CD14-positive monocyte (primary cell): ENCODE data around the gene KIF2A. TPM values are rescaled to one million over a fixed set of nuclear protein-coding genes. Genes with fewer than 3 reads are reported as not detected.

Experiments
- DNase-seq, 3 donors: peaks; one replicate each; pipeline ENCODE4 v3.0.0-alpha.2; 2011 to 2022
- H2AFZ ChIP-seq: 2 replicates; pipeline ENCODE4 v1.6.0; 2012; ENCODE audit warnings: mild to moderate bottlenecking, low read depth, low read length, inconsistent platforms; ENCODE audit not compliant: insufficient read depth, poor library complexity, severe bottlenecking
- H3K27ac ChIP-seq, 2 donors: 1 replicate in 1 of 2; 2 replicates in 1 of 2; pipeline ENCODE4 v1.5.1; 2012 to 2013; ENCODE audit warnings: low read length in 2 of 2, control low read depth in 1 of 2, inconsistent platforms in 1 of 2, low read depth in 1 of 2, mild to moderate bottlenecking in 1 of 2
- H3K27me3 ChIP-seq, 2 donors: one replicate each; pipeline versions ENCODE4 v1.6.0 to v1.6.1; 2011 to 2013; ENCODE audit warnings: low read length in 2 of 2; ENCODE audit not compliant: control insufficient read depth in 2 of 2, insufficient read depth in 2 of 2
- H3K36me3 ChIP-seq, 2 donors: replicated peaks in 1 of 2; 1 replicate in 1 of 2; 2 replicates in 1 of 2; pipeline versions ENCODE4 v1.5.1 to v1.6.1; 2012 to 2013; ENCODE audit warnings: low read length in 2 of 2, control low read depth in 1 of 2, inconsistent platforms in 1 of 2, mild to moderate bottlenecking in 1 of 2; ENCODE audit not compliant: insufficient read depth in 2 of 2, control insufficient read depth in 1 of 2
- H3K4me1 ChIP-seq, 2 donors: 1 replicate in 1 of 2; 2 replicates in 1 of 2; pipeline versions ENCODE4 v1.5.1 to v1.6.1; 2012 to 2013; ENCODE audit warnings: low read length in 2 of 2, control low read depth in 1 of 2, inconsistent platforms in 1 of 2, mild to moderate bottlenecking in 1 of 2, moderate library complexity in 1 of 2; ENCODE audit not compliant: insufficient read depth in 2 of 2, control insufficient read depth in 1 of 2
- H3K4me2 ChIP-seq: replicated peaks from 2 replicates; pipeline ENCODE3; 2012; ENCODE audit warnings: low read length, moderate library complexity, mild to moderate bottlenecking; ENCODE audit not compliant: poor library complexity, severe bottlenecking; ENCODE audit errors: extremely low read depth
- H3K4me3 ChIP-seq, 3 experiments: fragments of 200-600 bp in 1 of 3; sonication (generic) in 1 of 3; replicated peaks in 1 of 3; 1 replicate in 2 of 3; 2 replicates in 1 of 3; pipeline ENCODE4 v1.5.1; 2011 to 2013; ENCODE audit warnings: low read length in 3 of 3, mild to moderate bottlenecking in 3 of 3, control low read depth in 2 of 3, low read depth in 2 of 3, inconsistent platforms in 1 of 3, moderate library complexity in 1 of 3
- H3K79me2 ChIP-seq: 2 replicates; pipeline ENCODE4 v1.6.0; 2012; ENCODE audit warnings: mild to moderate bottlenecking, control low read depth, inconsistent platforms, low read length, moderate library complexity; ENCODE audit not compliant: insufficient read depth
- H3K9ac ChIP-seq: 2 replicates; pipeline ENCODE4 v1.6.0; 2017; ENCODE audit warnings: low read length, mild to moderate bottlenecking; ENCODE audit not compliant: insufficient read depth, poor library complexity, severe bottlenecking
- H3K9me3 ChIP-seq, 2 donors: replicated peaks in 1 of 2; 1 replicate in 1 of 2; 2 replicates in 1 of 2; pipeline versions ENCODE4 v1.5.1 to v1.6.1; 2012 to 2013; ENCODE audit warnings: low read length in 2 of 2, control low read depth in 1 of 2; ENCODE audit not compliant: control insufficient read depth in 1 of 2, insufficient read depth in 1 of 2
- H4K20me1 ChIP-seq: 2 replicates; pipeline ENCODE4 v1.6.0; 2012; ENCODE audit warnings: mild to moderate bottlenecking, low read length, control low read depth, moderate library complexity; ENCODE audit not compliant: insufficient read depth
- H3K27ac Mint-ChIP-seq, 7 donors: one replicate each; pipeline ENCODE4 v1.8.0; 2020; ENCODE audit warnings: mild to moderate bottlenecking in 7 of 7, mixed read lengths in 7 of 7, moderate library complexity in 6 of 7, inconsistent platforms in 2 of 7
- H3K27me3 Mint-ChIP-seq, 3 donors: one replicate each; pipeline ENCODE4 v1.8.0; 2021 to 2022; ENCODE audit warnings: low read depth in 3 of 3, mild to moderate bottlenecking in 3 of 3, mixed read lengths in 3 of 3, moderate library complexity in 3 of 3, inconsistent platforms in 1 of 3
- H3K36me3 Mint-ChIP-seq, 2 donors: one replicate each; pipeline ENCODE4 v1.8.0; 2020; ENCODE audit warnings: mixed read lengths in 2 of 2, inconsistent platforms in 1 of 2, mild to moderate bottlenecking in 1 of 2
- H3K4me1 Mint-ChIP-seq: one replicate; pipeline ENCODE4 v1.8.0; 2020; ENCODE audit warnings: mild to moderate bottlenecking, mixed read lengths
- H3K4me3 Mint-ChIP-seq, 2 donors: one replicate each; pipeline ENCODE4 v1.8.0; 2020; ENCODE audit warnings: mild to moderate bottlenecking in 2 of 2, mixed read lengths in 2 of 2, moderate library complexity in 1 of 2
- H3K9me3 Mint-ChIP-seq, 7 donors: one replicate each; pipeline ENCODE4 v1.8.0; 2020 to 2022; ENCODE audit warnings: mixed read lengths in 7 of 7, mild to moderate bottlenecking in 6 of 7, moderate library complexity in 6 of 7, inconsistent platforms in 2 of 7
- CTCF ChIP-seq: fragments of 200-600 bp; IDR thresholded peaks from one replicate; pipeline ENCODE4 v1.8.0; 2022; ENCODE audit warnings: antibody characterized with exemption, mild to moderate bottlenecking
- WGBS: methylation state at CpG from one replicate; pipeline ENCODE4 v1.1.5; 2013; ENCODE audit warnings: missing lambda C conversion rate; ENCODE audit not compliant: insufficient coverage; 5-methylcytosine and 5-hydroxymethylcytosine counted together
- intact Hi-C, 2 donors: fragments of 100-400 bp; cut with micrococcal nuclease; formaldehyde crosslinking; loops; one replicate each; pipeline versions ENCODE4 v1.15.0 to v1.15.1; 2023
- polyA plus RNA-seq, 3 donors: library from polyadenylated mRNA; depleted of rRNA in 1 of 3; unstranded in 2 of 3; stranded (reverse) in 1 of 3; fragments of 300-500 nt in 2 of 3; fragments of >200 nt in 1 of 3; fragmentation: Illumina TruSeq in 2 of 3; gene quantifications; 1 replicate in 2 of 3; 2 replicates in 1 of 3; pipeline ENCODE4 v1.2.3, GENCODE V29; 2012 to 2021

KIF2A gene
- polyA plus RNA-seq, 3 donors, result 9.7 to 24.6 (median 21.7) TPM

GRCh38 chr5:62385816-62386400 is 79.9 kb downstream of the KIF2A start:
- Histone ChIP-seq H3K79me2 (no peaks in the 10 kb centered on the region), H3K4me1 (no peaks in the 10 kb centered on the region), H3K4me2 (no peak overlapping the region), H3K4me3 (no peak overlapping the region), H2AFZ (no peak overlapping the region), H3K36me3 (peaks cover 78 to 95% of the 10 kb centered on the region in 2 donors), H3K9ac (no peak overlapping the region), H3K27ac (no peak overlapping the region), H4K20me1 (no peaks in the 10 kb centered on the region), H3K9me3 (no peaks in the 10 kb centered on the region), H3K27me3 (no peaks in the 10 kb centered on the region)
- Mint-ChIP-seq H3K4me3 (no peak overlapping the region), H3K36me3 (peaks cover 56 to 76% of the 10 kb centered on the region in 2 donors), H3K4me1 (no peaks in the 10 kb centered on the region), H3K9me3 (no peaks in the 10 kb centered on the region), H3K27ac (no peak overlapping the region), H3K27me3 (no peaks in the 10 kb centered on the region)
- WGBS, result 100% methylated on average over 1 of the region's 2 CpGs
- no peak for TF ChIP-seq CTCF
- DNase-seq, result no peak
- intact Hi-C loops, result no loop called here

- Histone ChIP-seq H3K9me3 (no peaks in the 10 kb centered on the region), H3K79me2 (no peaks in the 10 kb centered on the region), H3K4me2 (no peak overlapping the region), H3K4me1 (no peaks in the 10 kb centered on the region), H3K9ac (no peak overlapping the region), H3K36me3 (peaks cover 83 to 95% of the 10 kb centered on the region in 2 donors), H4K20me1 (no peaks in the 10 kb centered on the region), H2AFZ (no peak overlapping the region), H3K4me3 (no peak overlapping the region), H3K27me3 (no peaks in the 10 kb centered on the region), H3K27ac (no peak overlapping the region)
- TF ChIP-seq CTCF, result no peak
- peaks cover 53 to 74% of the 10 kb centered on the region in 2 donors for H3K36me3 Mint-ChIP-seq
- H3K4me3 Mint-ChIP-seq, result no peak overlapping the region
- H3K27me3 Mint-ChIP-seq, result no peaks in the 10 kb centered on the region
- H3K4me1 Mint-ChIP-seq, result no peaks in the 10 kb centered on the region
- intact Hi-C loops, result no loop called here
- no peaks in the 10 kb centered on the region for H3K9me3 Mint-ChIP-seq
- H3K27ac Mint-ChIP-seq, result no peak overlapping the region
- DNase-seq, result no peak
Observed at GRCh38 chr5:62386824-62387223, 80.8 kb downstream of the KIF2A start.
